GM19043 (cell line): ENCODE measurements around the gene PMM2.
A peak's percentile ranks its signal among the peaks of the same experiment; 100 is the strongest.
"Not testable (repeated sequence)": the region's sequence is repeated elsewhere in the genome, so short reads cannot be mapped to it uniquely, and the experiment has no call there.

Experiments
- ATAC-seq: cut with Tn5 transposase; IDR thresholded peaks from one replicate; pipeline ENCODE4 v1.9.1; 2021; ENCODE audit warnings: low read depth; ENCODE audit not compliant: unreplicated experiment

Gene PMM2

GRCh38 chr16:8797364-8798173, at the start of gene PMM2, which contains the start of gene TMEM186:
Gene PMM2 (plus strand): TSS chr16:8797839. CDS start chr16:8797883, 44 bp downstream.
Gene TMEM186 (minus strand): TSS chr16:8797639. CDS start chr16:8797614, 25 bp downstream.
- peak; percentile 92 for ATAC-seq

DNA sequence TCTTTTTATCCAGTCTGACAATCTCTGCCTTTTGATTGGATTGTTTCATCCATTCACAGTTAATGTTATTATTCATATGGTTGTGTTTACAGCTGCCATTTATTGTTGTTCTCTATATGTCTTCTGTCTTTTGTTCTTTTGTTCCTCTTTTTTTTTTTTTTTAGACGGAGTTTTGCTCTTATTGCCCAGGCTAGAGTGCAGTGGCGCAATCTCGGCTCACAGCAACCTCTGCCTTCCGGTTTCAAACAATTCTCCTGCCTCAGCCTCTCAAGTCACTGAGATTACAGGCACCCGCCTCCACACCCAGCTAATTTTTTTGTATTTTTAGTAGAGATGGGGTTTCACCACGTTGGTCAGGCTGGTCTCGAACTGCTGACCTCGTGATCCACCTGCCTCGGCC, 48.7 kb upstream of the PMM2 start:
- not testable (repeated sequence) for ATAC-seq

DNA sequence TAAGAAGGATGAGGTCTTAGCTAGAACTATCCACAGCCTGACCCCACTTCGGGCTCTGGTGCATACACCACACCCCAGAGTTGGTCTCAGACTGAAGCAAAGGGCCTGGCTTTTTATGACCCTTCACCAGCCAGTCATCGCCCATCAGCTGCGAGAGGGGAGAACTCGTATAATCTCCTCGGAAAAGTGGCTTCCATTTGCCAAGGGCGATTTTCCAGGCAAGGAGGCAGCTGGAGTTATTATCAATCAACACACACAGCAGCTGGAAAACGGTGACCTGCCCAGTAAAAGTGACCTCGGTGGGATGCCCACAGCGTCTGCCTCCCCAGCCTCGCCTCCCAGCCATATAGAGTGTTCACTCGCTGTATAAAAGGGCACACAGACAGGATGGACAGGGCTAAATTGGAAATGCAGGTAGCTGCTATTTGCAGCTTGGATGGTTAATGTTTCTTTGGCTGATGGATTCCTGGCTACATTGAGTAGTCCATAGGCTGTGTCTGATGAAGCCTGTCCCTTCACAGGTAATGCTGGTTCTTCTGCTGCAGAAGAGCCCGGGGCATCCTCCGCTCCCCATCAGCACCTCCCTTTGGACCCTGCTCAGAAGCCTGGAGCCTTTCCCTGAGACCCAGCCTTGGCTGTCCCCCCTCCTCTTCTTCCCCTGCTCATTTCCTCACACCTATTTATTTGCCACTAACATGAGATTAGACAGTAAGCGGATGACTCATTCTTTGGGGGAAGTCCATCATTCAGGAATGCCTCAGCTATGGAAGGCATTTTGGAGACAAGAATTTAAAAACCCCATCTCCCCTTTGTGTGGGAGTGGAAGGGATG, 45.9 kb upstream of the PMM2 start:
- ATAC-seq: no peak

DNA sequence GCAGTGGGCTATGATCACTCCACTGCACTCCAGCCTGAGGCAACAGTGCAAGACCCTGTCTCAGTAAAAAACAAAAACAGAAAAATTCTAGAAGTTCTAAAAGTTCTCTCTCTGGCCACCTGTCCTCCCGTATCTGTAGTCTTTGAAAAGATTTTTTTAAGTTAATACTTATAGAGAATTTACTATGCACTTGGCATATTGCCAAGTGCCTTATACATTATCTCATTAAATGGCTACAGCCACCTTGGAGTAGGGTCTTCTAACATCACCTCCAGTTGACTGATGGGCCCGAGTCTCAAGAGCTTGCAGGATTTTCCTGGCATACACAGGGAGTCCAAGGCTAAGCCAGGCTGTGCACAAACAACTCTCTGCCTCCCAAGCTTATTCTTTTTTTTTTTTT, 44.9 kb upstream of the PMM2 start:
- ATAC-seq: no peak

GRCh38 chr16:8753416-8754054, 44.1 kb upstream of the PMM2 start:
- ATAC-seq: no peak

DNA sequence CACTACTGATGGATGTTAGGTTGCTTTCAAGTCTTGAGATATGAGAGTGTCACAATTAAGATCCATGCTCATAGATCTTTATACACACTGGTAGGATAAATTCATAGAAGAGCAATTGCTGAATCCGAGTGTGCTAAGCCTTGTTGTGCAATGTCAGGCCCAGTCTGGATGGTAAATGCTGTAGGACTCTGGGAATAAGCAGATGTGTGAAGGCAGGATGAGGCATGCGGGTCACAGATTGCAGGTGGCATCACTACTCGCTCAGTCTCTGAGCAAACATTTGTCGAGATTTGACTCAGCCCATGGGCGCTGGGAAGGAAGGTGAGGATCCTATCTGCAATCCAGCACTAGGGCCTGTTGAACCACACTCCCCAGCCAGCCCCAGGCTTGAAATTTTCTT, 40.9 kb upstream of the PMM2 start:
- no peak for ATAC-seq

DNA sequence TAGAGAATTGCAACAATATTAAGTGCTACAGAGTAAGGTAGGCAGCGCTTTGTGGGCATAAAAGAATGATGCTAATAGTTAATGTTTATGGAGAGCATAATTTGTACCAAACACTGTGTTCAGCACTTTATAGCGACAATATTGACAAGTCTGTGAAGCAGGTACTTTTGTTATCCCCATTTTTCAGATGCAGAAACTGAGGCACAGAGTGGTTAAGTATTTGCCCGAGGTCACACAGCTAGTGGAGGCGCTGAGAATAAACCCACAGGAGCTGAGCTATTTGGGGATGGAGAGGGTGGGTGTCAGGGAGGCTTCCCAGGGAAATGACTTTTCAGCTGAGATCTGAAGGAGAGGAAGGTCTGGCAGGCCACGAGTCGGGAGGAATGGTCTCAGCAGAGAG, 39.6 kb upstream of the PMM2 start:
- no peak for ATAC-seq

- ATAC-seq: no peak
These were observed 37.6 kb upstream of the PMM2 start for GRCh38 chr16:8760021-8760420.

DNA sequence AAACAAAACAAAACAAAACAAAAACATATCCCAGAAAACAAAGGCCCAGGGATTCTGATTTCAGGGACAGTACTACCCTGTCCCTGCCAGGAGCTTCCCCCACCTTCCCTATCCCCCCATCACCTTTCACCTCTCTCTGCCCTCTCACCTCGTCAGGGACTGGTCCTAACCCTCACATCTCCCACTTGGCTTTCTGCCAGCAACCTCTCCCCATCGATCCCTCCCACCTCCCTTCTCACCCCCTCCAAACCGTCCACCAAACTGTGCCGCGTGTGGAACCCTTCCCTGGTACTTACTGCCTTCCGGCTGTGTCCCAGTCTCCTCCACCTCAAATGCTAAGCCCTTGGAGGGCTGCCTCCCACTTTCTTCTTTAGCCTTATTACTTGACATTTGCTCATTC, 36.6 kb upstream of the PMM2 start:
- ATAC-seq: no peak

- ATAC-seq: no peak
These were observed 35.4 kb upstream of the PMM2 start for GRCh38 chr16:8762254-8762653.

DNA sequence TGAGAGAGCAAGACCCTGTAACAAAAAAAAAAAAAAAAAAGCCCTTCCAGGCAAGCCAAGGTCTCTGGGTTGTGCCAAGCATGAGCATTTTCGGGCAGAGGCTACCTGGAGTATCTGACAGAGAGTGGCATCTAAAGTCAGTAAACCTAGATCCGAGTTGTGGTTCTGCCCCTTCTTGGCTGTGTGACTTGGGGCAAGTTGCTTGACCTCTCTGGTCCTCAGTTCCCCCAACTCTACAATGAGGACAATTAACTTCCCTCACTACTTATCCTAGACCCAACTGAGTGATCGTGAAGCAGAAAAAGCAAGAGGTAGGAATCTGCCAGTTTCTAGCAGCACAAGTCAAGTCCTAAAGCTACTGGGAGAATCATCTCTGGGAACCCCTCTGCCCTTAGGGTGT, 34.6 kb upstream of the PMM2 start:
- ATAC-seq: no peak

GRCh38 chr16:8763899-8764298, 33.7 kb upstream of the PMM2 start:
- ATAC-seq: no peak

DNA sequence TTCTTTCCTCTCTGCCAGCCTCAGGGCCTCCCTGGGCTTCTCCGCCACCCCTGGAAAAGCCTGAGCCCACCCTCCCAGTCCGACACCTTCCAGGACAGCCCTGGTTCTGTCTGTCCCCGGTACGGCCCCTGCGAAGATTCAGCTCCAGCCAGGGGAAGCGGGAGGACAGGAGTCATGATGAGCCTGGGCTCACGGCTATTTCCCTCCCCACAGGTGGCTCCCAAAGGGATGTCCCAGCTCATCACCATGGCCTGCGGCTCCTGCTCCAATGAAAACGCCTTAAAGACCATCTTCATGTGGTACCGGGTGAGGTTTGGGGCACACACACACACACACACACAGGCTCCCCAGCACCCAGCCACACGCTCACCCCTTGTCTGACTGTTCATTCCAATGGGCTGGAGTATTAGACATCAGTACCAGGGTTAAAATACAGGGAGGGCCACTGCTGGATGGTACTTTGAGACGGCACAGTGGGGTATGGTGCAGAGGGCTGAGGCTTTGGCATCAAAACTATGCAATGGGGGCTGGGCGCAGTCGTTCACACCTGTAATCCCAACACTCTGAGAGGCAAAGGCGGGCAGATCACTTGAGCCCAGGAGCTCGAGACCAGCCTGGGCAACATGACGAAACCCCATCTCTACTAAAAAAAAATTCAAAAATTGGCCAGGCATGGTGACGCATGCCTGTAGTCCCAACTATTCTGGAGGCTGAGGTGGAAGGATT, 33.0 kb upstream of the PMM2 start:
- ATAC-seq: no peak

GRCh38 chr16:8767176-8767575, 30.5 kb upstream of the PMM2 start:
- no peak for ATAC-seq

DNA sequence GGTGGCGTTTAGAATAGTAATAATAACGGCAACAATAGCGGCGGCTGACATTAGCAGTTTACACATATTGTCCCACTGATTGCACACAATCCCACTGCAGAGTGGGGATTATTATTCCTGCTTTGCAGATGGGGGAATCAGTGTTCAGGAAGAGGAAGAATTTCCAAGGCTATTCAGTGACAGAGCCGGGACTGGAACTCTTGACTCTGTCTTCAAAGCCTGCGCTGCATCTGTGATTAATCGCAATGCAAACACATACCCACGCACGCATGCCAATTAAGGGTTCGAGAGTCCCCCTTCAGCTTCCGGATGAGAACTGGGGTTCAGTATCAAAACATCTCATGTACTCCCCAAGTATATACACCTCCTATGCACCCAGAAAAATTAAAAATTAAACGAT, 29.4 kb upstream of the PMM2 start:
- ATAC-seq: no peak

GRCh38 chr16:8768692-8769091, 28.9 kb upstream of the PMM2 start:
- ATAC-seq: no peak

GRCh38 chr16:8773537-8773936, 24.1 kb upstream of the PMM2 start:
- ATAC-seq: no peak

DNA sequence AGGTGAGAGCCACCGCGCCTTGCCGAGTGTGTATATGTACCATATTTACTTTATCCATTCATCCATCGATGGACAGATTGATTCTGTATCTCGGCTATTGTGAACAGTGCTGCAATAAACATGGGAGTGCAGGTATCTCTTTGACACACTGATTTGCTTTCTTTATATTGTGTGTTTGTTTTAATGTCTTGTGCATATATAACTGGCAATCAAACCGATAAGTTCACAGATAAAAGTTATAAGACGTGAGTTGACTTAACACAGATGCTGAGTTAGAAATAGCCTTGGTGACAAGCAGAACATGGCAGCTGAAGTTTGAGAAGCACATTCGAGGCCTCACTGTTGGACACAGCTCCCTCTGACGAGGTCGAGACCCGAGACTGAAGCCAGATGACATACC, 23.4 kb upstream of the PMM2 start:
- no peak for ATAC-seq

GRCh38 chr16:8775359-8775758, 22.3 kb upstream of the PMM2 start:
- no peak for ATAC-seq

DNA sequence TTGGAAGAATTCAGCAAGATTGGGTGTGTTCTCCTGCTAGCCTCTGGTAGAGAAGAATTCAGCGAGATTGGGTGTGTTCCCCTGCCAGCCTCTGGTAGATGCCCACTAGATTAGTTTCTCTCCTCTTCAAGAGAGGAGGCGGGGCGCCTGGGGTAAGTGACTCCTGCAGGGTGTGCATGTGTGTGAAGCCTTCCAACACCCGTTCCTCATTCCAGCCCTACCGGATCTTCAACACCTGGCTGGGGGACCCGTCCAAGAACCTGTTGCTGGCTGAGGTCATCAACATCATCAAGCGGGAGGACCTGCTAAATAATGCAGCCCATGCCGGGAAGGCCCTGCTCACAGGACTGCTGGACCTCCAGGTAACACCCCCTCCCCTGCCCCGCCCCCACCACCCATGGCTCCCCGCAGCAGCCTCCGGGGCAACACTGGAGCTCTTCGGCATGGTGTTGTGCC, 21.5 kb upstream of the PMM2 start:
- ATAC-seq: no peak

- no peak for ATAC-seq
These were observed 20.4 kb upstream of the PMM2 start for GRCh38 chr16:8777217-8777616.
